ENCODE data around the gene BDKRB1.

The BDKRB1 gene

GRCh38 chr14:96216627-96217026 lies 39.4 kb upstream of the BDKRB1 start:
- no peak for ATAC-seq
- TF ChIP-seq CSDC2 (CRISPR knock-in tag; IDR thresholded peaks at IDR 0.05) (no peak), SNAI2 (CRISPR knock-in tag; IDR thresholded peaks at IDR 0.05) (no peak), ZNF70 (CRISPR knock-in tag; IDR thresholded peaks at IDR 0.05) (no peak), GLIS3 (CRISPR knock-in tag; IDR thresholded peaks at IDR 0.05) (no peak), ISL1 (CRISPR knock-in tag; IDR thresholded peaks at IDR 0.05) (no peak), PPARA (CRISPR knock-in tag; IDR thresholded peaks at IDR 0.05; ENCODE audit: borderline replicate concordance) (no peak), RARB (CRISPR knock-in tag; IDR thresholded peaks at IDR 0.05) (no peak), BACH2 (CRISPR knock-in tag; IDR thresholded peaks at IDR 0.05; ENCODE audit: borderline replicate concordance) (no peak), ARNTL (CRISPR knock-in tag; IDR thresholded peaks at IDR 0.05; ENCODE audit: borderline replicate concordance, low read depth) (no peak), ZNF565 (CRISPR knock-in tag; conservative IDR thresholded peaks at IDR 0.05; ENCODE audit: low read depth) (no peak), PATZ1 (CRISPR knock-in tag; IDR thresholded peaks at IDR 0.05; ENCODE audit: borderline replicate concordance) (no peak), POU6F1 (CRISPR knock-in tag; IDR thresholded peaks at IDR 0.05; ENCODE audit: borderline replicate concordance, low read depth) (no peak), ESRRG (CRISPR knock-in tag; IDR thresholded peaks at IDR 0.05) (no peak), ZNF8 (CRISPR knock-in tag; IDR thresholded peaks at IDR 0.05) (no peak), ZC3H10 (CRISPR knock-in tag; IDR thresholded peaks at IDR 0.05) (no peak)

- TF ChIP-seq ZNF70 (CRISPR knock-in tag; IDR thresholded peaks at IDR 0.05) (no peak), POU6F1 (CRISPR knock-in tag; IDR thresholded peaks at IDR 0.05; ENCODE audit: borderline replicate concordance, low read depth) (no peak), RARB (CRISPR knock-in tag; IDR thresholded peaks at IDR 0.05) (no peak), CSDC2 (CRISPR knock-in tag; IDR thresholded peaks at IDR 0.05) (no peak), ZNF565 (CRISPR knock-in tag; conservative IDR thresholded peaks at IDR 0.05; ENCODE audit: low read depth) (no peak), ARNTL (CRISPR knock-in tag; IDR thresholded peaks at IDR 0.05; ENCODE audit: borderline replicate concordance, low read depth) (no peak), PATZ1 (CRISPR knock-in tag; IDR thresholded peaks at IDR 0.05; ENCODE audit: borderline replicate concordance) (no peak), PPARA (CRISPR knock-in tag; IDR thresholded peaks at IDR 0.05; ENCODE audit: borderline replicate concordance) (no peak), TOX (CRISPR knock-in tag; IDR thresholded peaks at IDR 0.05; ENCODE audit: borderline replicate concordance) (no peak)
- ATAC-seq, result no peak
These were observed 38.6 kb upstream of the BDKRB1 start for GRCh38 chr14:96217376-96217913.

GRCh38 chr14:96221109-96221650 lies 34.8 kb upstream of the BDKRB1 start:
- no peak for ATAC-seq
- TF ChIP-seq ARNTL (CRISPR knock-in tag; IDR thresholded peaks at IDR 0.05; ENCODE audit: borderline replicate concordance, low read depth), result no peak
- no peak for TF ChIP-seq ISL1 (CRISPR knock-in tag; IDR thresholded peaks at IDR 0.05)
- TF ChIP-seq ZFP3 (CRISPR knock-in tag; IDR thresholded peaks at IDR 0.05), result no peak
- no peak for TF ChIP-seq RARB (CRISPR knock-in tag; IDR thresholded peaks at IDR 0.05)
- no peak for TF ChIP-seq ZNF70 (CRISPR knock-in tag; IDR thresholded peaks at IDR 0.05)
- TF ChIP-seq CSDC2 (CRISPR knock-in tag; IDR thresholded peaks at IDR 0.05), result no peak
- no peak for TF ChIP-seq PPARA (CRISPR knock-in tag; IDR thresholded peaks at IDR 0.05; ENCODE audit: borderline replicate concordance)
- TF ChIP-seq ESRRG (CRISPR knock-in tag; IDR thresholded peaks at IDR 0.05), result no peak
- TF ChIP-seq CSRNP3 (CRISPR knock-in tag; IDR thresholded peaks at IDR 0.05), result no peak
- no peak for TF ChIP-seq CREB5 (CRISPR knock-in tag; IDR thresholded peaks at IDR 0.05; ENCODE audit: low read depth)
- TF ChIP-seq TCF4 (CRISPR knock-in tag; IDR thresholded peaks at IDR 0.05; ENCODE audit: borderline replicate concordance), result no peak
- TF ChIP-seq TOX (CRISPR knock-in tag; IDR thresholded peaks at IDR 0.05; ENCODE audit: borderline replicate concordance), result no peak
- TF ChIP-seq PATZ1 (CRISPR knock-in tag; IDR thresholded peaks at IDR 0.05; ENCODE audit: borderline replicate concordance), result no peak
- no peak for TF ChIP-seq GLIS3 (CRISPR knock-in tag; IDR thresholded peaks at IDR 0.05)
